Measurements from ENCODE around the gene RBM18. TPM values are rescaled to one million over a fixed set of nuclear protein-coding genes. Genes with fewer than 3 reads are reported as not detected.

Gene RBM18
- total and polyA plus RNA-seq, 2 donors (not counting 1 experiment from before 2014, with no cell fraction given): 9.7 to 12.4 TPM

- intact Hi-C loops (cut with micrococcal nuclease): no loop called here
- no peak for ATAC-seq (ENCODE audit: low read depth)
These were observed 49.5 kb upstream of the RBM18 start for GRCh38 chr9:122314165-122314564.

DNA sequence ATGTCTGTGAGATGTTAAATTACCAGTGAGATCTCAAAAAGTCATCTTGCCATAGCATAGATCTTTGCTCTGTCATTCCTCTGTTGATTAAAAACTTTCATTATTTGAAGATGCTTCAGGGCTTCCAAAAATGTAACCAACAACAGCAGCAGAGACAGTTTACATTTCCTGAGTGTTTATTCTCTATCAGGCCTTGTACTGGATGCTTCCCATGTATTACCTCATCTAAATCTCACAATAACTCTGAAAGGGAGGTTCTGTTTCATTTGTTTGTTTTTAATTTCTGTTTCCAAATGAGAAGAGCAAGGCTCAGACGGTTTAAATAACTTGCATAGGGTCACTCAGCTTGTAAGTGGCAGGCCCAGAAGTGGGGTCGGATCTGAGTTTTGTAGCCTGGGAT lies 45.2 kb upstream of the RBM18 start:
- TF ChIP-seq CTCF (IDR thresholded peaks at IDR 0.05) (no peak), EZH2 (IDR thresholded peaks at IDR 0.05; ENCODE audit: borderline replicate concordance, insufficient read depth, low read depth, low read length, poor library complexity, severe bottlenecking) (no peak)
- Histone ChIP-seq H3K27ac (ENCODE audit: low read length in 2 of 2) (no peak overlapping the region), H3K4me1 (ENCODE audit: control insufficient read depth in 2 of 2, insufficient read depth in 2 of 2, low read length in 2 of 2) (no peaks in the 10 kb centered on the region), H3K79me2 (ENCODE audit: control insufficient read depth, insufficient read depth, low read length) (peaks cover 3% of the 10 kb centered on the region), H3K27me3 (replicated peaks in 1 of 4; ENCODE audit: control extremely low read depth in 1 of 4, control insufficient read depth in 3 of 4, insufficient read depth in 4 of 4, low read length in 3 of 4) (no peaks in the 10 kb centered on the region), H3K36me3 (replicated peaks in 1 of 2; ENCODE audit: control extremely low read depth in 1 of 2, control insufficient read depth in 1 of 2, extremely low read depth in 1 of 2, insufficient read depth in 2 of 2, low read length in 1 of 2) (peaks cover 8 to 70% of the 10 kb centered on the region in 2 experiments), H4K20me1 (ENCODE audit: control insufficient read depth, insufficient read depth, low read length, poor library complexity, severe bottlenecking) (no peaks in the 10 kb centered on the region), H3K9me3 (ENCODE audit: control extremely low read depth in 1 of 3, control insufficient read depth in 2 of 3, insufficient read depth in 1 of 3, low read length in 2 of 3) (no peaks in the 10 kb centered on the region), H3K4me2 (replicated peaks; ENCODE audit: low read depth, low read length, poor library complexity, severe bottlenecking) (no peak overlapping the region), H3K9ac (ENCODE audit: low read length) (no peak overlapping the region), H2AFZ (ENCODE audit: insufficient read depth, low read depth, low read length, poor library complexity, severe bottlenecking) (no peak overlapping the region), H3K4me3 (ENCODE audit: control extremely low read depth in 1 of 5, extremely low read depth in 1 of 5, insufficient read depth in 1 of 5, low read depth in 2 of 5, low read length in 4 of 5) (no peak overlapping the region)
- no CpG with 5 or more reads among the region's 2 CpGs for WGBS (ENCODE audit: insufficient coverage)
- Mint-ChIP-seq H3K4me3 (no peak overlapping the region), H3K9me3 (ENCODE audit: insufficient read depth) (no peaks in the 10 kb centered on the region), H3K4me1 (no peaks in the 10 kb centered on the region), H3K27ac (no peak overlapping the region), H3K27me3 (no peaks in the 10 kb centered on the region)
- DNase-seq (no peak), ATAC-seq (ENCODE audit: low read depth) (no peak)
- ChIA-PET CTCF (no interaction called here), POLR2A (no interaction called here)
- intact Hi-C loops (cut with micrococcal nuclease): no loop called here

More at GRCh38 chr9:122314165-122314564, 49.5 kb upstream of the RBM18 start:
- Histone ChIP-seq H3K4me2 (replicated peaks; ENCODE audit: low read depth, low read length, poor library complexity, severe bottlenecking) (no peak overlapping the region), H3K79me2 (ENCODE audit: control insufficient read depth, insufficient read depth, low read length) (no peaks in the 10 kb centered on the region), H3K9ac (ENCODE audit: low read length) (no peak overlapping the region), H4K20me1 (ENCODE audit: control insufficient read depth, insufficient read depth, low read length, poor library complexity, severe bottlenecking) (no peaks in the 10 kb centered on the region), H3K27me3 (replicated peaks in 1 of 4; ENCODE audit: control extremely low read depth in 1 of 4, control insufficient read depth in 3 of 4, insufficient read depth in 4 of 4, low read length in 3 of 4) (no peaks in the 10 kb centered on the region), H3K27ac (ENCODE audit: low read length in 2 of 2) (no peak overlapping the region), H3K36me3 (replicated peaks in 1 of 2; ENCODE audit: control extremely low read depth in 1 of 2, control insufficient read depth in 1 of 2, extremely low read depth in 1 of 2, insufficient read depth in 2 of 2, low read length in 1 of 2) (peaks cover 5 to 50% of the 10 kb centered on the region in 2 experiments), H3K9me3 (ENCODE audit: control extremely low read depth in 1 of 3, control insufficient read depth in 2 of 3, insufficient read depth in 1 of 3, low read length in 2 of 3) (no peaks in the 10 kb centered on the region), H3K4me1 (ENCODE audit: control insufficient read depth in 2 of 2, insufficient read depth in 2 of 2, low read length in 2 of 2) (no peaks in the 10 kb centered on the region), H2AFZ (ENCODE audit: insufficient read depth, low read depth, low read length, poor library complexity, severe bottlenecking) (no peak overlapping the region), H3K4me3 (ENCODE audit: control extremely low read depth in 1 of 5, extremely low read depth in 1 of 5, insufficient read depth in 1 of 5, low read depth in 2 of 5, low read length in 4 of 5) (no peak overlapping the region)
- ChIA-PET POLR2A (no interaction called here), CTCF (interaction anchor here (0.9 kb wide), 1 partner anchor 19 kb away, joined by 5 read pairs; no protein-coding TSS in a partner anchor)
- DNase-seq: no peak
- H3K4me3 Mint-ChIP-seq: no peak overlapping the region
- TF ChIP-seq EZH2 (IDR thresholded peaks at IDR 0.05; ENCODE audit: borderline replicate concordance, insufficient read depth, low read depth, low read length, poor library complexity, severe bottlenecking): no peak
- no peak for TF ChIP-seq CTCF (IDR thresholded peaks at IDR 0.05)
- no peak overlapping the region for H3K27ac Mint-ChIP-seq
- no peaks in the 10 kb centered on the region for H3K27me3 Mint-ChIP-seq
- no peaks in the 10 kb centered on the region for H3K4me1 Mint-ChIP-seq
- H3K9me3 Mint-ChIP-seq (ENCODE audit: insufficient read depth): no peaks in the 10 kb centered on the region
